GM18867 (cell line): ENCODE data around the gene GSTO2.
A peak's percentile ranks its signal among the peaks of the same experiment; 100 is the strongest.

ENCODE experiments used
- ATAC-seq: cut with Tn5 transposase; IDR thresholded peaks from one replicate; pipeline ENCODE4 v1.9.1; 2021; ENCODE audit warnings: mild to moderate bottlenecking, moderate library complexity; ENCODE audit not compliant: unreplicated experiment

Gene GSTO2

DNA sequence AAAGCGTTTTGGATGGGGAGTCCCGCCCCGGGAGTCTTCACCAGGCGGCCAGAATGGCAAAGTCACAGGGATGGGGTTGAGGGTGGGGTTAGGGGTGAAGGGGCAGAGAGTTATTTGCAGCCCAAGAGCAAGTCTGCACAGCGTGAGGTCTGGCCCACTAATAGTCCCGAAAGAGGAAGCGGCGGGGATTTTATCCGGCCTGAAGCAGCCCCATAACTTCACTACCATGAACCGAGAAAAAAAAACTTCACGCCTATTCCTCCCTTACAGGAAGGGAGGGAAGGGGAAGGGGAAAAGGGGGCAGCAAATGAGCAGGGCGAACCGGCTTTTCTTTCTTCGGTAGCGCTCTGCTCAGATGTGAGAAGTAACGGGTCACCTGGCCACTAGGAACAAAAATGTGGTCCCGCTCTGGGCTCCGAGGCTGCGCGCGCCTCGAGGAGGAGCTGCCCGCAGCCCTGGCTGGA, 68.6 kb downstream of the GSTO2 start:
- peak; percentile 39 for ATAC-seq

DNA sequence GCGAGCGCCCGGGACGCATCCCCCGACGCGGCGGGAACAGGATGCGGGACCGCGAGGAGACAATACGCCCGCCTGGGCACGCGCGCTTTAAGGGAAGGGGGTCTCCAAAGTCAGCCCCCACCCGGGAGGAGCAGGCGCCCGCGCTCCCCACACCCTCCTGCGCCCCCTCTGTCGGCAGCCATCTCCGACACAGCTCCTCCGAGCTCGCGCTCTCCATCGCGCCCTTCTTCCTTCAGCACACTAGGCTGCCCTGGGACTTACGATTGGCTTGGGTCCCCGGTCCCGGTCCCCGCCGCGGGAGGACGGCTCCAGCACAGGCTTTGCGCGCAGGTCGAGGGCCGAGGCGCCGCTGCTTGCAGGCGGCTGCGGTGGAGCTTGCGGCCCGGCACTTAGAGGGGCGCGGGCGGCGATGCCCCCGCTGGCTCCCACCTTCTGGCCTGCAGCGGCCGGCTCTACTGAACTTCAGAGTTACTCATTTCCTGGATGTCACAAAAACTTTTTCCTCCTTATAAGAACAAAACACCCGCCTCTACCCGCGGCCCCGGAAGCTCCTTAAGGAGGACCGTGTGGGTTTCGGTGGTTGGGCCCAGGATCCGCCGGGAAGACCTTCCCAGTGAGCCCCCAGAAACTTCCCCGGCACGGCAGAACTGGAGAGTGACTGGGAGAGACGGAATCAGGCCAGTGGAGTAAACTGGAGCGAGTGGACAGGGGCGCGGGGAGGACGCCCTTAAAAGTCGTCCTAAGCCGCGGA, 69.2 kb downstream of the GSTO2 start, which contains the start of gene ITPRIP:
Gene ITPRIP, minus strand, starts transcription at position 481 of the 751 bp plus-strand sequence. CDS start 22,414 bp downstream, outside the sequence.
- peak; percentile 70 for ATAC-seq

DNA sequence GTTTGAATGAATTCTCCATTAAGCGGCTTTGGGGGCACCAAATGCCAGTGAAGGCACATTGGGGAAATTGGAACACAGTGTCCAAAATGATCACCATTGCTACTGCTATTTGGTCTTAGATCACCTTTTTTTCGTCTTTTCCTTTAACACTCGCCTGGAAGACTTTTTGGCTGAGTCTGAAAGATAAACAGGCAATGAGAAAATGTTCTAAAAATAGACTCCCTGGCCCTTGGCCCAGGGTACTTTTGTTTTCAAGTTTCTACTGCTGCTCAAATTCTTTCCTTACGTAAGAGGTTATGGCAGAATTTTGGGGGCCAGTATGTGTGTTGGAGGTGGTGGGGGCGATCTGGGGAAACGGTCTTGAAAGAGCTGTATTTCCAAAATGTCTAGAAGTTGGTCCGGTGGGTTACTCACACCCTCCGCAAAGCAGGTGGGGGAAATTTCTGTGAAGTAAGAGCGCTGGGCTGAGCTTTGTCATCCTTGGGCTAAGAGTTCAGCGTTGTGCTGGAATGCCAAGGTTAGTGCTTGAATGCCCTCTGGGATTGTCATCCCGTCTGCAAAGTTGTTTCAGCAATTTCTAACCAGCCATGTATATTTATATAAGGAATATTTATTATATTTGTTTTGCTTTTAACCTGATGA, 70.6 kb downstream of the GSTO2 start:
- ATAC-seq = no peak

DNA sequence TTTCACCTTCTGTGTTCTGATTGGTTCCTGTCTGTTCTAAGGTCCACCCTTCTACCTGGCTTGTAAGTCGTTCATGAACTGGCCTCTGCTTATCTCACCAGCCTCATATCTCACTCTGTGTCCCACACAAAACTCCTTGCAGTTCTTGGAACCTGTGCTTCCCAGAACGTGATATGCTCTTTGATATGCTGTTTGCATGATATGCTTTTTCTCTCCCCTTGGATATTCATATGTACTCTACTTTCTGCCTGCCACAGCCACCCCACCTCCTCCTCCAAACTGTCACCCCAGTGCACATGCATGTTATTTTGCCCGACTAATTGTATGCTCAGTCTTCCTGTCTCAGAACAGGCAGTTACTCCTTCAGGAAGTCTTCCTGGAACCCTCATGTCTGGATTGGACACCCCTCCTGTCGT, 71.1 kb downstream of the GSTO2 start:
- ATAC-seq = no peak

DNA sequence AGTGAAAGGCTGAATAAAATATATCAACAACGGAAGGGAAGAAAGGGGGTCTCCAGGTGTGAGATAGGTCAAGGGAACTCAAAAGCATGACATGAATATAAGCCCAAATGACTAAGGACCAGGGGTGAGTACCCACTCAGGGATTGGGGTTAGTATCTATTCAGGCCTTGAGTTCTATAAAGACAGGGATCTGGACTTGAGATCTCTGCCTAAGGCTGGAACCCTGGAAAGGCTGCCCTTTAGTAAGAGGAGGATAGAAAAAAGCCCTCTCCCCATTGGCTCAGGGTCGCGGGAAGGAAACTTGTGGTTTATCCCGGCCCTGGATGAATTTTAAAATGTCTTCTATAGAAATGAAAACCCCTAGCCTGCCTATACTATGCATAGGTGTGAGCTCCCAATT, 71.7 kb downstream of the GSTO2 start:
- no peak for ATAC-seq

DNA sequence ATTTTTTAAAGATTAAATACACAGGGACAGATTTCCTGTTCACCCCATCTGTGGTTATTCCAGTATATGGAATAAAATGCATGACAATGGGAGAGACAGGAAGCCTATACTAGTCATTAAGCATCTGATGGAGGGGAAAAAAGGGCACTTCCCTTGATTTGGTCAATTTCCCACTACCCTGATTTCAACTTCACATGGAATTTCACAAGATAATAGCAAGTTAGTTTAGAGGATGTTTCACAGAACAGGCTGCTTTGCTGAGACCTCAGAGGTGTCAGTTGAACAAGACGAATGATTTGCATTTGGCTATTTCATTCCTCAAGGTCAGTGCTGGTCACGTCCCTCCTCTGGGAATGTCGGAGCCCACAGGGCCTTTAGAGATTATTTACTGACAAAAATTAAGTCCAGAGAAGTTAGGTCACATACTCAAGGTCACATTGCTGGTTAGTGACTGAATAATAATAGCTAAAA, 74.0 kb downstream of the GSTO2 start:
- ATAC-seq = no peak

DNA sequence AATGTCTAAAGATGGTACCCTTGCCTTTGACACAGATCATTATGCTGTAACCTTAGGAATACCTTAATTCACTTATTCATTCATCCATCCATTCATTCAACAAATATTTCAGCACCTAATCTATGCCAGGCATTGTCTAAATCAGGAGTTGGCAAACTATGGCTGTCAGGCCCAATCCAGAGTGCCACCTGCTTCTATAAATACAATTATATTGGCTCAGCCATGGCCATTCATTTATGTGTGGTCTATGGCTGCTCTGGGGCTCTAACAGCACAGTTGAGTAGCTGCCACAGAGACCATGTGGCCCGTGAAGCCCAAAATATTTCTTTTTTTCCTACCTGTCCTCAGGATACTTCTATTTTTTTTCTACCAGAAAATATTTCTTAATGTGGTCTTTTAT, 75.2 kb downstream of the GSTO2 start:
- ATAC-seq = no peak

DNA sequence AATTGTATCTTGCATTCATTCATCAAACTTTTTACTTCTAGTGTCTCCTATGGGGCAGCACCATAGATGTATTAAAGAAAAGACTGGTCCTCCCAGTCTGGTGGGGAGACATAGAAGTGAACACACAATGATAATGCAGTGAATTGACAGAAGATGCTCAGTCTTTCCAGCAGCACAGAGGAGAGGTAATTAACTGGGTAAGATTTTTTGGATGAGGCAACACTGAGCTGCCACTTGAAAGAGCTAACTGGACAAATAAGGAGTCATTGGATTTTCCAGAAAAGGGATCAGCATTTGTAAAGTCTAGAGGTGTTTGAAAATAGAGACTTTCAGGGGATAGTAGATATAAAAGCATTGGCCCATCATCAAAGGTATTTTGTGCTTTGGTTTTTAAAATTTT, 76.5 kb downstream of the GSTO2 start:
- ATAC-seq = no peak

DNA sequence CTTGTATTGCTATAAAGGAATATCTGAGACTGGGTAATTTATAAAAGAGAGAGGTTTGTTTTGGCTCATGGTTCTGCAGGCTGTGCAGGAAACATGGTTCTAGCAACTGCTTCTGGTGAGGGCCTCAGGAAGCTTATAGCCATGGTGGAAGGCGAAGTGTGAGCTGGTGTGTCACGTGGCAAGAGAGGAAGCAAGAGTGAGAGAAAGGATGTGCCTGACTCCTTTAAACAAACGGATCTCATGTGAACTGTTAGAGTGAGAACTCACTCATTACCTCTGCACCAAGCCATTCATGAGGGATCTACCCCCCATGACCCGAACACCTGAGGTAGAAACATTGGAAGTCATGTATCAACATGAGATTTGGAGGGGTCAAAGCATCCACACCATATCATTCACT, 77.0 kb downstream of the GSTO2 start:
- ATAC-seq = no peak

DNA sequence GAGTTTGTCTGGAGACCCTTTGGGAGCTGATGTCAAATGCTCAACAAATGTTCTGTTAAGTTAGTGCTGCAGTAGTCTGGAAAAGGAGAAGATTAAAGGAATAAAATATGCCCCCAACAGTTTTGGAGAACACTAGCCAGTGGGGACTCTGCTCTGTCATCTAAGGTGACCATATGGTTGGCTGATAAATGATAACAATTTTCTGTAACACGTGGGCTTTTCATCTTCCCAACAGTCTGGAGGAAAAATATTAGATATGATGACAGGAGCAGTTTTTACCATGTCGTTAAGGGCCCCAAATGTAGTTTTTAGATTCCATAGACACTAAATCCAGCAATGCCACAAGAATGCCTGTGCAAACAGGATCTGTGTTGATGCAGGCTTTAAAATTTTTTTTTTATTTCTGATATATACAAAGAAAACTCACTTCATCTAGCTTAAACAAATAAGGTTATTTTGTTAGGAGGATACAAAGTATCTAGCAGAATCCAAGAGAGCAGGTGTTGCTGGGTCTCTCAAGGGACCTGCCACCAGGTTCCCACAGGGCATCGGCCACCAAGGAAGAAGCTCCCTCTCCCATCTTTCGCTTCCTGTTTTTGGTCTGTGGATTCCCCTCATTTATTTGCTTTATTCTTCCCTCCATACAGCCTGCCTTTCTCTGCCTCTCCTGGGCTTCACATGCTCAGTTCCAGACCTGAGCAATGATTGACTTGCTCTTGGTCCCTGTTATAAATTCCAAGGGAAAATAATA, 78.5 kb downstream of the GSTO2 start:
- ATAC-seq = no peak

DNA sequence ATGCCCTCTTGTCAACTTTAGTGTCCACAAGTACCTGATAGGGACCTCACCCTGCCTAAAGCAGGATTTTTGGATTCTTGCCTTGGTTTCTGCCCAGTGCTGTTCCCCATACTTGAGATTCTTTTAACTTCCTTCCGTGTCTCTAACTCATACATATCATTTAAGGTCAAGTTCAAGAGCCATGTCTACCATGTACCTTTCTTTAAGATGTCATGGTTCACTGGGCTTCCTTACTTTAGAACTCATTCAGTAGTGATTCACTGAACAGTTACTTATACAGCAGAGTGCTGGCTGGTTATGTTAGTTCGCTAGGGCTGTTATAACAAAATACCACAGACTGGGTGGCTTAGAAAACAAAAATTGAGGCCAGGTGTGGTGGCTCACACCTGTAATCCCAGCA, 79.6 kb downstream of the GSTO2 start:
- no peak for ATAC-seq

DNA sequence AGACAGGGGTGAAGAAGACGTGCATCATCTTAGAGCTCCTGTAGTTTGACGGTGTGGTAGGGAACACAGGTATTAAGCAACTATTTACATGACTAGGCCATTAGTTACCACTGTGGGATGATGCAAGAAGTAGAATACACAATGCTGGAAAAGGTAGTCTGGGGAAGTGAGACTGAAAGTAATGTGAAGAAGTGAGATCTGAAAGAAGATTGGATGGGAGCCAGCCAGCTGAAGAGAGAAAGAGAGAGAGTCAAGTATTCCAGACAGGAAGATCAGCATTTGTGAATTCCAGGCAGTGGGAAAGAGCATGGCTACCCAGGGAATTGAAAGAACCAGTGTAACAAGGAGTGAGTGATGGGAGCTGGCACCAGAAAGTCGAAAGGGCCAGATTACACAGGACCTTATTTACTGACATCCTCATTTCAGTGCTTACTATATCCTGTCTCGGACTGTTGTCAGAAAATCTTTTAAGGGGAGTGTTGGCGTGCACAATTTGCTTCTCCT, 80.7 kb downstream of the GSTO2 start:
- peak; percentile 51 for ATAC-seq

DNA sequence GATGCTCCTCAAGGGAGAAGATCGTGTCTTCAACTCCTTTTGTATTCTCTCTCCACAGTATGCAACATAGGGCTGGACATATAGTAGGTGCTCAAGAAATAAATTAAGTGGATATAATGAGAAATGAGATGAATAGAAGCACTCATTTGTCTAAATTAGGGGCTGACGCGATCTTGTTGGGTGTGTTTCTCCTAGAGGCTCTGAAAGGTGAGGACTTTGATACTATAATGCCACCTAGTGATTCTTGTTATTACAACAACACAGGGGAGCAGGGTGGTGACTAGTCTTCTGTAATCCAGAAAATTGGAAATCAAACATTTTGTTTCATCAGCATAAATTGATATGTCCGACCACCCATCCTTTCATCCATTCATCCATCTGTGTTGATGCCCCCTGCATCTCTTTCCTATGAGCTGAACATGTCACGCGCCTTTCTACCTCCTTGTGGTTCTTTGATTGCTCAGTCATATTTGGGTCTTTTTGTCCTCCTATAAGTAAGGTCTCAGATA, 81.2 kb downstream of the GSTO2 start:
- peak; percentile 55 for ATAC-seq

DNA sequence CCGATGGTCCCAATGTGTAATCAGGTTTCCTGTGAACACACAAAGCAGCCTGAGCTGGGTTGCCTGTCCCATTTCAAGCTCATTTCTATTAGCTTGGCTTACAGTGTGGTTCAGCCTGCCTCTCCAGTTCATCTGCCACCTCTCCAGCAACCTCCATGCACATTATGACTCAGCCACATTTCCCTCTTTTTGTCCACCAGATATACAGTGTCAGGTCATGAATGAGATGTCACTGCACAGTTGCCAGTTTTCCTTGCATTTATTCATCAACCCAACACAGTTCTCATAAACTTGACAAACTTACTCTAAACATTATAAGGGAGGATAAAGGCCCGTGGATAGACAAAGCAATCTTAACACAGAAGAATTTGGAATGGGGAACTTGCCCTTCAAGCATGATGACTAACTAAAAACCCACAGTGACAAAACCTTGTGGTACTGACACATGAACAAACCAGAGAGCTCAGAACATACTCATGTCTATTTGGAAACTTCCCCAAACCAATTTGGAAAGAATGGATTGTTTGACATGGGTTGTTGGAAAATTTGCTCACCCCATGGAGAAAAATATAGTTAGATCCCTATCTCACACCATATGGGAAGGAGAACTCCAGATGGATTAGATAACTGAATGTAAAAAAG, 82.2 kb downstream of the GSTO2 start:
- ATAC-seq = peak; percentile 17

DNA sequence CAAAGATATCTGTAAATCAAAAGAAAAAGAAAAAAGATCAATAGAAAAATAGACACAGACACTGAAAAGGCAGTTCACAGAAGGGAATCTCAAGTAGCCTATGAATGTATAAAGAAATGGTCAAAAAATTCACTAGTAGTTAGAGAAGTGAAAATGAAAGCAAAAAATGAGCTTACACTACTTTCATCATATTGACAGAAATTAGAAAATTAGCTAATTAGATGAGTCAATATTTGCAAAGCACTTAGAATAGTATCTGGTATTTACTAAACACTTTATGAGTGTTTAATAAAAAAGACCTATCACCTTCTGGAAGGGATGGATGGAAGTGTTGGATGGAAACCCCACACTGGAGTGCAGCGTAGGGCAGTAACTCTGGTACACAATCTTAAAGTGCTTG, 82.9 kb downstream of the GSTO2 start:
- ATAC-seq = peak; percentile 33

DNA sequence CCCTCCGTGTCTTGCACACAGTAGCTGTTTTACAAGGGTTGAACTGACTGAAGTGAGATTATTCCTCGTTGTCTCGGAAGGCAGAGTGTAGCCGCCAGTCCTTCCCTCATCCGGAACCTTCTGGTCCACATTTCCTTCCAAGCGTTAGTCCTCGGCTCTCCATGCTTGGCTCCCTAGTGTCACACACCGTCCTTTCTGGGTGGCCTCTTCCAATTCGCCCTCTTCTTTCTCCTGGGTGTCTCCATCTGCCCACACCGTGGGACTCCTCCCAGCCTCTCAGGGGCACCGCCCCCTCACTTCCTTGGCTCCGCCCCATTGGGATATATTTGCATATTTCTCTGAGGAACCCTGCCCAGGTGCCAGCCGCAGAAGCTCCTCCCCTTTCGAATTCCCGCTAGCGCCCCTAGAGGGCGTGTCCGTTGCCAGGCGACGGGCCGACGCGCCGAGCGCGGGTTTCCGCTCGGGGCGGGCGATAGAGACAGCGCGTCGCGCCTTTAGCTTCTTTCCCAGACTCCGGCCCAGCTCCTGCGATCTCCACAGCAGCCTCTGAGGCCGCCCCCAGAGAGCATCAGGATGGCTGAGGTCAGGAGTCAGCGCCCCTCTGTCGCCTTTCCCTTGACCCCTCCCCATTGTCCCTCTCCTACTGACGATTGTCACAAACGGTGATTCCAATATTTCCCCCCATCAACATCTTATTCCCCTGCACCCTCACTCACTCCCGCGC, 84.5 kb downstream of the GSTO2 start, which contains the start of gene CFAP58:
Gene CFAP58, plus strand, starts transcription at position 509 of the 724 bp plus-strand sequence. Its CDS starts 65 bp downstream, at position 574.
- ATAC-seq = peak; percentile 50
